ENCODE measurements around the gene HSPA5. TPM values are rescaled to one million over a fixed set of nuclear protein-coding genes. Genes with fewer than 3 reads are reported as not detected.
"Not testable (repeated sequence)": the region's sequence is repeated elsewhere in the genome, so short reads cannot be mapped to it uniquely, and the experiment has no call there.

The HSPA5 gene
- total RNA-seq, 1 donor from 2014 or later = 410 TPM

DNA sequence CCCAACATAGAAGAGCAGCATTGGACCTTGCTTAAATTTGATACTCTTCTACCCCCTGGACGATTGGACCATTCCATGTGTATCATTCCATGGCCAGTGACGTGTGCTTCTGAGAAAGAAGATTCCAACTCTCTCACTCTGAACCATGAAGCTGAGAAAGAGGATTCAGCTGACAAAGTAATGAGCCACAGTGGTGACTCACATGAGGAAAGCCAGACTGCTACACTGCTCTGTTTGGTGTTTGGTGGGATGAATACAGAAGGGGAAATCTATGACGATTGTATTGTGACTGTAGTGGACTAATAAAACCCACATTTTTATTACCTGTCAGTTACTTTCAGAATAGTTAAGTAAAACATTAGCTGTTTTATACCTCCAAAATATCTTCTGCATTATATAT, 7.5 kb downstream of the HSPA5 start:
- no peak overlapping the region for H3K4me3 ChIP-seq (ENCODE audit: low read depth, low read length)
- H3K36me3 ChIP-seq (ENCODE audit: control insufficient read depth, insufficient read depth, low read length) = peaks cover 1% of the 10 kb centered on the region
- H3K27me3 ChIP-seq (ENCODE audit: control insufficient read depth, insufficient read depth, low read length) = no peaks in the 10 kb centered on the region
- TF ChIP-seq, protein P1, sequence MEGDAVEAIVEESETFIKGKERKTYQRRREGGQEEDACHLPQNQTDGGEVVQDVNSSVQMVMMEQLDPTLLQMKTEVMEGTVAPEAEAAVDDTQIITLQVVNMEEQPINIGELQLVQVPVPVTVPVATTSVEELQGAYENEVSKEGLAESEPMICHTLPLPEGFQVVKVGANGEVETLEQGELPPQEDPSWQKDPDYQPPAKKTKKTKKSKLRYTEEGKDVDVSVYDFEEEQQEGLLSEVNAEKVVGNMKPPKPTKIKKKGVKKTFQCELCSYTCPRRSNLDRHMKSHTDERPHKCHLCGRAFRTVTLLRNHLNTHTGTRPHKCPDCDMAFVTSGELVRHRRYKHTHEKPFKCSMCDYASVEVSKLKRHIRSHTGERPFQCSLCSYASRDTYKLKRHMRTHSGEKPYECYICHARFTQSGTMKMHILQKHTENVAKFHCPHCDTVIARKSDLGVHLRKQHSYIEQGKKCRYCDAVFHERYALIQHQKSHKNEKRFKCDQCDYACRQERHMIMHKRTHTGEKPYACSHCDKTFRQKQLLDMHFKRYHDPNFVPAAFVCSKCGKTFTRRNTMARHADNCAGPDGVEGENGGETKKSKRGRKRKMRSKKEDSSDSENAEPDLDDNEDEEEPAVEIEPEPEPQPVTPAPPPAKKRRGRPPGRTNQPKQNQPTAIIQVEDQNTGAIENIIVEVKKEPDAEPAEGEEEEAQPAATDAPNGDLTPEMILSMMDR (IDR thresholded peaks at IDR 0.05; ENCODE audit: insufficient read depth, low read length, poor library complexity, severe bottlenecking) = no peak
- DNase-seq (ENCODE audit: low read depth) = peak; percentile 96

DNA sequence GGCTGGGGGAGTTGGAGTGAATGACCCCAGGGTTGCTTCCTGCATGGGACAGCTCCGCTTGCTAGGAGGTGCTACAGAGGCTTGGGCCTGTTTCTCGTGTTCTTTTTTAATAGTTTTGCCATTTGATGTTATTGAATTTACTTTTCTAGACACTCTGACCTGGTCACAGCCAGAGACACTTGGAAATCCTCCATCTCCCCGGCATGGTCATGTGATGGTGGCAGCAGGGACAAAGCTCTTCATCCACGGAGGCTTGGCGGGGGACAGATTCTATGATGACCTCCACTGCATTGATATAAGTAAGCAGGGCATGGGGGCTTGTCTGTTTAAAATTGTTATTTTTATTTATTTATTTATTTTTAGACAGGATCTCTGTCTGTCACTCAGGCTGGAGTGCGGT, 13.4 kb downstream of the HSPA5 start:
- no peaks in the 10 kb centered on the region for H3K36me3 ChIP-seq (ENCODE audit: control insufficient read depth, insufficient read depth, low read length)
- DNase-seq (ENCODE audit: low read depth) = no peak
- no peaks in the 10 kb centered on the region for H3K27me3 ChIP-seq (ENCODE audit: control insufficient read depth, insufficient read depth, low read length)
- TF ChIP-seq, protein P1 (IDR thresholded peaks at IDR 0.05; ENCODE audit: insufficient read depth, low read length, poor library complexity, severe bottlenecking) = no peak
- H3K4me3 ChIP-seq (ENCODE audit: low read depth, low read length) = no peak overlapping the region

DNA sequence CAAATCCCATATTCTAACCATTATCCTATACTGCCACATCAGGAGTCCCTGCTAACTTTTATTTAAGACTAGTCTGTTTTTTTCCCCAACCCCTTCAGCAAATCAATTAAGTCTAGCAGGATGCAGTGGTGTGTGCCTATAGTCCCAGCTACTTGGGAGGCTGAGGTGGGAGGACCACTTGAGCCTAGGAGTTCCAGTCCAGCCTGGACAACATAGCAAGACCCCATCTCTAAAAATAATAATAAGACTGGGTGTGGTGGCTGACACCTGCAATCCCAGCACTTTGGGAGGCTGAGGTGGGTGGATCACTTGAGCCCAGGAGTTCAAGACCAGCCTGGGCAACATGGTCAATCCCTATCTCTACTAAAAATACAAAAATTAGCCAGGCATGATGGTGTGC, 16.3 kb downstream of the HSPA5 start:
- not testable (repeated sequence) for H3K27me3 ChIP-seq (ENCODE audit: control insufficient read depth, insufficient read depth, low read length); H3K36me3 ChIP-seq (ENCODE audit: control insufficient read depth, insufficient read depth, low read length); H3K4me3 ChIP-seq (ENCODE audit: low read depth, low read length); DNase-seq (ENCODE audit: low read depth)

GRCh38 chr9:125218621-125219020, 22.5 kb downstream of the HSPA5 start:
- H3K4me3 ChIP-seq (ENCODE audit: low read depth, low read length) = no peak overlapping the region
- no peaks in the 10 kb centered on the region for H3K36me3 ChIP-seq (ENCODE audit: control insufficient read depth, insufficient read depth, low read length)
- TF ChIP-seq, protein P1 (IDR thresholded peaks at IDR 0.05; ENCODE audit: insufficient read depth, low read length, poor library complexity, severe bottlenecking) = no peak
- H3K27me3 ChIP-seq (ENCODE audit: control insufficient read depth, insufficient read depth, low read length) = no peaks in the 10 kb centered on the region
- no peak for DNase-seq (ENCODE audit: low read depth)

DNA sequence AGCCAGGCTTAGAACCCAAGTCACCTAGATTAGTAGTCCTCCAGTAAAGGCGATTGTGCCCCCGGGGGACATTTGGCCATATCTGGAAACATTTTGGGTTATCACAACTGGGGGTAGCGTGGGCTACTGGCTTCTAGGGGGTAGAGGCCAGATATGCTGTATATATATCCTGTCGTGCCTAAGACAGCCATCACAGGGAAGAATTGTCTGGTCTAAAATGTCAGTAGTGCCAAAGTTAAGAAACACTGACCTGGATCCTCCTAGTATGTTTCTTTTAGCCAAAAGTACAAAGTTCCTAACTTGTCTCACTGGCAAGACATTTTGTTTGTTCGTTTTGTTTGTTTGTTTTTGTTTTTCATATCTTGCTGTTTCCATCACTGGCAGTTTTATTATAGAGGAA, 27.0 kb downstream of the HSPA5 start:
- no peaks in the 10 kb centered on the region for H3K36me3 ChIP-seq (ENCODE audit: control insufficient read depth, insufficient read depth, low read length)
- TF ChIP-seq, protein P1 (IDR thresholded peaks at IDR 0.05; ENCODE audit: insufficient read depth, low read length, poor library complexity, severe bottlenecking) = no peak
- H3K27me3 ChIP-seq (ENCODE audit: control insufficient read depth, insufficient read depth, low read length) = no peaks in the 10 kb centered on the region
- H3K4me3 ChIP-seq (ENCODE audit: low read depth, low read length) = no peak overlapping the region
- DNase-seq (ENCODE audit: low read depth) = no peak

DNA sequence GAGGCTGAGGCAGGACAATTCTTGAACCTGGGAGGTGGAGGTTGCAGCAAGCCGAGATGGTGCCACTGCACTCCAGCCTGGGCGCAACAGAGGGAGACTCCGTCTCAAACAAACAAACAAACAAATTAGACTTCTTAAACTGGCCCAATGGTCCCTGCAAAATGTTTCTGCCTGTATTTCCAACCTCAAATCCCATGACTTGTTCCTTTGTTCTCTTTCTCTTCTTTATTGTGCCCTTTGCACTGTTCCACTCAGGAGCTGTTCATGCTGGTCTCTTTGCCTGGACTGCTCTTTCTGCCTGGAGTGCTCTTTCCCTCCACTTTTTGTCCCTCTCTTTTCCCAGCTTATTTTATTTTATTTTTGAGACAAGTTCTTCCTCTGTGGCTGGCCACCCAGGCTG, 36.7 kb downstream of the HSPA5 start:
- Histone ChIP-seq H3K36me3 (ENCODE audit: control insufficient read depth, insufficient read depth, low read length) (no peaks in the 10 kb centered on the region), H3K4me3 (ENCODE audit: low read depth, low read length) (no peak overlapping the region), H3K27me3 (ENCODE audit: control insufficient read depth, insufficient read depth, low read length) (no peaks in the 10 kb centered on the region)
- TF ChIP-seq, protein P1 (IDR thresholded peaks at IDR 0.05; ENCODE audit: insufficient read depth, low read length, poor library complexity, severe bottlenecking) = no peak
- DNase-seq (ENCODE audit: low read depth) = no peak
